Smooth muscle cell (in vitro differentiated cells): ENCODE data around the gene MSI1. TPM values are rescaled to one million over a fixed set of nuclear protein-coding genes. Genes with fewer than 3 reads are reported as not detected.

ENCODE experiments used
- DNase-seq: peaks from one replicate; lab custom pipeline; 2025; ENCODE audit not compliant: unreplicated experiment; lab: John Stamatoyannopoulos, UW
- H2AFZ ChIP-seq: fragments of 200-600 bp; sonication (generic); 2 replicates; pipeline ENCODE4 v1.6.0; 2016; ENCODE audit warnings: antibody characterized with exemption, low read depth, mild to moderate bottlenecking
- H3F3A ChIP-seq: fragments of 200-600 bp; sonication (generic); 2 replicates; pipeline ENCODE4 v1.6.0; 2017; ENCODE audit warnings: antibody characterized with exemption, low read depth
- H3K27ac ChIP-seq: fragments of 200-600 bp; sonication (generic); 2 replicates; pipeline ENCODE4 v1.5.1; 2016; ENCODE audit warnings: low read depth, mild to moderate bottlenecking
- H3K27me3 ChIP-seq: fragments of 200-600 bp; sonication (generic); 2 replicates; pipeline ENCODE4 v1.6.1; 2016; ENCODE audit warnings: low read depth, mild to moderate bottlenecking
- H3K36me3 ChIP-seq: fragments of 200-600 bp; sonication (generic); 2 replicates; pipeline ENCODE4 v1.5.1; 2016; ENCODE audit warnings: low read depth
- H3K4me1 ChIP-seq: fragments of 200-600 bp; sonication (generic); 2 replicates; pipeline ENCODE4 v1.5.1; 2016; ENCODE audit warnings: low read depth
- H3K4me2 ChIP-seq: fragments of 200-600 bp; sonication (generic); 2 replicates; pipeline ENCODE4 v1.6.0; 2016; ENCODE audit warnings: mild to moderate bottlenecking
- H3K4me3 ChIP-seq: fragments of 200-600 bp; sonication (generic); 2 replicates; pipeline ENCODE4 v1.5.1; 2016; ENCODE audit warnings: mild to moderate bottlenecking
- H3K79me2 ChIP-seq: fragments of 200-600 bp; sonication (generic); 2 replicates; pipeline ENCODE4 v1.6.0; 2016; ENCODE audit warnings: low read depth, mild to moderate bottlenecking
- H3K9ac ChIP-seq: fragments of 200-600 bp; sonication (generic); 2 replicates; pipeline ENCODE4 v1.6.0; 2016; ENCODE audit warnings: low read depth
- H3K9me3 ChIP-seq: fragments of 200-600 bp; sonication (generic); replicated peaks from 2 replicates; pipeline ENCODE4 v1.5.1; 2016; ENCODE audit warnings: low read depth
- H4K20me1 ChIP-seq: fragments of 200-600 bp; sonication (generic); 2 replicates; pipeline ENCODE4 v1.6.0; 2016; ENCODE audit warnings: low read depth
- CTCF ChIP-seq: fragments of 200-600 bp; sonication (generic); IDR thresholded peaks from 2 replicates; pipeline ENCODE4 v1.5.1; 2017; ENCODE audit warnings: borderline replicate concordance, mild to moderate bottlenecking, antibody characterized with exemption; ENCODE audit not compliant: insufficient read depth, poor library complexity, severe bottlenecking
- WGBS: methylation state at CpG from one replicate; pipeline ENCODE4 v1.1.7; 2016; ENCODE audit warnings: low lambda C conversion rate; 5-methylcytosine and 5-hydroxymethylcytosine counted together
- polyA plus RNA-seq: library from polyadenylated mRNA; unstranded; fragments of >200 nt; fragmentation: Nextera tagmentation; extraction: Ambion mirVana; gene quantifications from 2 replicates; pipeline ENCODE4 v1.2.1, GENCODE V29; 2016
- total RNA-seq: library from RNA; depleted of rRNA; stranded (reverse); fragments of >200 nt; gene quantifications from 2 replicates; pipeline ENCODE4 v1.2.3, GENCODE V29; 2014

Gene MSI1
- total and polyA plus RNA-seq, 2 experiments from 2014 or later: 1.3 to 6.8 TPM

DNA sequence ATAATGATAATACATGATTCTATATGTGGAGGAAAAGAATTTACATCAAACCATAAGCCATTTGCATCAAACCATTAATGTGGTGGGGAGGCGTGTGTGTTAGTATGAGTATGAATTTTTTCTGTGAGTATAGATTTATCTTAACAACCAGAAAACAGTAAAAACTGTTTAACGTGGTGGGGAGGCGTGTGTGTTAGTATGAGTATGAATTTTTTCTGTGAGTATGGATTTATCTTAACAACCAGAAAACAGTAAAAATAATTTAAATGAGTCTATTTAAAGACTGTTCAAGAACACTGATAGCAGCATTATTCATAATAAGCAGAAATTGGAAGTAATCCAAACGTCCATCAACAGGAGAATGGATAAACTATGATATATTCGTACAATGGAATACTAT lies 9.1 kb upstream of the MSI1 start:
- H3K27me3 ChIP-seq: peaks cover under 1% of the 10 kb centered on the region
- H4K20me1 ChIP-seq: no peaks in the 10 kb centered on the region
- no peaks in the 10 kb centered on the region for H3K36me3 ChIP-seq
- no peaks in the 10 kb centered on the region for H3K9me3 ChIP-seq
- H3K4me1 ChIP-seq: no peaks in the 10 kb centered on the region
- no peaks in the 10 kb centered on the region for H3F3A ChIP-seq
- H3K9ac ChIP-seq: no peak overlapping the region
- H3K4me3 ChIP-seq: no peak overlapping the region
- DNase-seq: no peak
- no peak for TF ChIP-seq CTCF
- 95% methylated on average over 5 of the region's 5 CpGs for WGBS
- H3K27ac ChIP-seq: no peak overlapping the region
- no peak overlapping the region for H3K4me2 ChIP-seq
- H3K79me2 ChIP-seq: no peaks in the 10 kb centered on the region
- no peak overlapping the region for H2AFZ ChIP-seq

- H3K79me2 ChIP-seq: no peaks in the 10 kb centered on the region
- H3K4me2 ChIP-seq: no peak overlapping the region
- no peaks in the 10 kb centered on the region for H4K20me1 ChIP-seq
- no peaks in the 10 kb centered on the region for H3F3A ChIP-seq
- no peak for DNase-seq
- H3K4me1 ChIP-seq: no peaks in the 10 kb centered on the region
- peaks cover 4% of the 10 kb centered on the region for H3K27me3 ChIP-seq
- H3K9me3 ChIP-seq: no peaks in the 10 kb centered on the region
- no peak overlapping the region for H3K27ac ChIP-seq
- H3K36me3 ChIP-seq: no peaks in the 10 kb centered on the region
- no peak overlapping the region for H2AFZ ChIP-seq
- no peak overlapping the region for H3K9ac ChIP-seq
- no peak for TF ChIP-seq CTCF
- no peak overlapping the region for H3K4me3 ChIP-seq
- WGBS: 93% methylated on average over 4 of the region's 4 CpGs
Observed at GRCh38 chr12:120377611-120378010, 8.6 kb upstream of the MSI1 start.

- H4K20me1 ChIP-seq: no peaks in the 10 kb centered on the region
- no peaks in the 10 kb centered on the region for H3K79me2 ChIP-seq
- WGBS: 77% methylated on average over 5 of the region's 5 CpGs
- H3K36me3 ChIP-seq: no peaks in the 10 kb centered on the region
- no peaks in the 10 kb centered on the region for H3K9me3 ChIP-seq
- no peak for DNase-seq
- TF ChIP-seq CTCF: no peak
- H3K27me3 ChIP-seq: peaks cover 10% of the 10 kb centered on the region
- H3K4me1 ChIP-seq: no peaks in the 10 kb centered on the region
- no peak overlapping the region for H3K27ac ChIP-seq
- no peak overlapping the region for H3K4me2 ChIP-seq
- H3K9ac ChIP-seq: no peak overlapping the region
- H3K4me3 ChIP-seq: no peak overlapping the region
- H2AFZ ChIP-seq: no peak overlapping the region
- no peaks in the 10 kb centered on the region for H3F3A ChIP-seq
Observed at GRCh38 chr12:120376934-120377572, 8.1 kb upstream of the MSI1 start.

DNA sequence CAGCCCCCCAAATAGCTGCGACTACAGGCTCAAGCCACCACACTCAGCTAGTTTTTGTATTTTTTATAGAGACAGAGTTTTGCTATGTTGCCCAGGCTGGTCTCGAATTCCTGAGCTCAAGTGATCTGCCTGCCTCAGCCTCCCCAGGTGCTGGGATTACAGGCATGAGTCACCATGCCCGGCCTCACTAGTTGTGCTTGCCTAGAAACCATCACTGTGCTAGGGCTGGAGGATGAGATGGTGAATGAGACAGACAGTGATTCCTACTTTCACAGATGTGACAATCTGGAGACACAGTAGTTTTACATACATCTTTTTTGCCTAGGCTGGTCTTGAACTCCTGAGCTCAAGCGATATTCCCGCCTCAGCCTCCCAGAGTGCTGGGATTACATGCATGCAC lies 7.5 kb upstream of the MSI1 start:
- no peaks in the 10 kb centered on the region for H3K79me2 ChIP-seq
- no peaks in the 10 kb centered on the region for H3K36me3 ChIP-seq
- H3K4me2 ChIP-seq: no peak overlapping the region
- H3K4me1 ChIP-seq: no peaks in the 10 kb centered on the region
- no peak for DNase-seq
- no peak overlapping the region for H3K27ac ChIP-seq
- H3K9ac ChIP-seq: no peak overlapping the region
- peaks cover 16% of the 10 kb centered on the region for H3K27me3 ChIP-seq
- no peak overlapping the region for H3K4me3 ChIP-seq
- H4K20me1 ChIP-seq: no peaks in the 10 kb centered on the region
- no peak for TF ChIP-seq CTCF
- H3F3A ChIP-seq: no peaks in the 10 kb centered on the region
- H3K9me3 ChIP-seq: no peaks in the 10 kb centered on the region
- 57% methylated on average over 5 of the region's 5 CpGs for WGBS
- H2AFZ ChIP-seq: no peak overlapping the region
